Pancreas (tissue), 10 donors: ENCODE results near the gene SPPL2A. TPM values are rescaled to one million over a fixed set of nuclear protein-coding genes. Genes with fewer than 3 reads are reported as not detected.

Experiments used
- ATAC-seq, 4 donors: fragments of 200-7000 bp; cut with Tn5 transposase; one replicate each; pipeline versions ENCODE4 v1.8.0 to v1.9.1; 2020; ENCODE audit warnings: mild to moderate bottlenecking in 4 of 4, moderate library complexity in 4 of 4
- DNase-seq, 6 donors: peaks; one replicate each; pipeline ENCODE4 v3.0.0-alpha.2; 2020
- FAIRE-seq: peaks from 2 replicates; lab custom pipeline; 2012; peaks lifted over from hg19 to GRCh38; lab: Jason Lieb, UNC
- H3K27ac ChIP-seq, 4 donors: fragments of 200-600 bp; sonication (generic); 1 replicate in 3 of 4; 2 replicates in 1 of 4; pipeline versions ENCODE4 v1.5.0 to v1.8.0; 2020
- H3K27me3 ChIP-seq, 4 donors: fragments of 200-600 bp; one replicate each; pipeline ENCODE4 v1.8.0; 2021
- H3K36me3 ChIP-seq, 3 donors: fragments of 200-600 bp; sonication (generic) in 1 of 3; one replicate each; pipeline versions ENCODE4 v1.5.0 to v1.8.0; 2020 to 2021
- H3K4me1 ChIP-seq, 3 donors: fragments of 200-600 bp; one replicate each; pipeline ENCODE4 v1.8.0; 2021
- H3K4me3 ChIP-seq, 4 donors: fragments of 200-600 bp; sonication (generic) in 2 of 4; one replicate each; pipeline versions ENCODE4 v1.5.0 to v1.8.0; 2020 to 2021
- H3K9me3 ChIP-seq, 4 donors: fragments of 200-600 bp; one replicate each; pipeline ENCODE4 v1.8.0; 2021
- CTCF ChIP-seq, 4 donors: fragments of 200-600 bp; sonication (generic) in 3 of 4; IDR thresholded peaks; one replicate each; pipeline versions ENCODE4 v1.5.0 to v1.8.0; 2021; ENCODE audit warnings: antibody characterized with exemption in 4 of 4
- WGBS, 2 donors: extraction: QIAGEN DNeasy Blood & Tissue Kit; methylation state at CpG; one replicate each; pipeline ENCODE4 v1.1.7; 2013; 5-methylcytosine and 5-hydroxymethylcytosine counted together
- intact Hi-C, 3 donors: fragments of 100-400 bp; cut with DNase I; formaldehyde crosslinking; loops; one replicate each; pipeline versions ENCODE4 v1.11.1 to v1.14.2; 2022
- polyA plus RNA-seq, 2 donors: library from polyadenylated mRNA; stranded (reverse); fragments of 200-250 nt; gene quantifications; one replicate each; pipeline ENCODE4 v1.2.3, GENCODE V29; 2013
- total RNA-seq, 6 donors: library from RNA; stranded (reverse); fragmentation: NEBNext Ultra II Directional in 4 of 6; extraction: Animal tissue kit (Norgen Biotek cat#: 25700) in 4 of 6; gene quantifications; one replicate each; pipeline versions ENCODE4 v1.2.1 to v1.2.4, GENCODE V29; 2021 to 2023
- donor health status: healthy with polysubstance abuse.
- donor health status: DM: no; HTN: no; CAD: no; lungs with moderate emphysema.
- donor health status: DM: no; HTN: no; CAD: no.
- donor health status: control.
- donor health status: control.
- donor health status: Bipolar disorder and iron deficiency.
- donor health status: DM: yes; HTN: yes; CAD: no.
- donor health status: DM: no; HTN: no; CAD: no.
- donor health status: DM: no; HTN: no; CAD: no.
- donor health status: DM: yes; HTN: yes; CAD: no.

SPPL2A gene
- total and polyA plus RNA-seq, 8 donors, result 29.8 to 64.4 (median 45.2) TPM

GRCh38 chr15:50712018-50712417 is 53.5 kb downstream of the SPPL2A start:
- DNase-seq, result no peak
- ATAC-seq, result no peak
- intact Hi-C loops, result no loop called here

GRCh38 chr15:50710585-50710984 is 54.9 kb downstream of the SPPL2A start:
- FAIRE-seq (no peak), ATAC-seq (no peak), DNase-seq (no peak)
- intact Hi-C loops, result no loop called here
- H3K9me3 ChIP-seq, result no peaks in the 10 kb centered on the region
- no peak overlapping the region for H3K4me3 ChIP-seq
- no peaks in the 10 kb centered on the region for H3K4me1 ChIP-seq
- H3K27ac ChIP-seq, result no peak overlapping the region
- H3K36me3 ChIP-seq, result no peaks in the 10 kb centered on the region
- TF ChIP-seq CTCF (IDR thresholded peaks at IDR 0.05), result no peak
- H3K27me3 ChIP-seq, result no peaks in the 10 kb centered on the region

More at GRCh38 chr15:50712018-50712417, 53.5 kb downstream of the SPPL2A start:
- Histone ChIP-seq H3K9me3 (no peaks in the 10 kb centered on the region), H3K4me3 (no peak overlapping the region), H3K4me1 (no peaks in the 10 kb centered on the region), H3K27ac (no peak overlapping the region), H3K36me3 (no peaks in the 10 kb centered on the region), H3K27me3 (no peaks in the 10 kb centered on the region)
- 84 to 87% methylated on average over 3 of the region's 3 CpGs for WGBS, 2 donors
- no peak for TF ChIP-seq CTCF (IDR thresholded peaks at IDR 0.05)
- FAIRE-seq, result no peak

GRCh38 chr15:50707878-50708427 is 57.6 kb downstream of the SPPL2A start:
- no peaks in the 10 kb centered on the region for H3K36me3 ChIP-seq
- DNase-seq, result no peak
- no peak for TF ChIP-seq CTCF (IDR thresholded peaks at IDR 0.05)
- H3K27ac ChIP-seq, result no peak overlapping the region
- H3K4me1 ChIP-seq, result no peaks in the 10 kb centered on the region
- 88 to 91% methylated on average over 3 of the region's 3 CpGs for WGBS, 2 donors
- ATAC-seq, result no peak
- no peaks in the 10 kb centered on the region for H3K27me3 ChIP-seq
- H3K9me3 ChIP-seq, result no peaks in the 10 kb centered on the region
- no peak for FAIRE-seq
- intact Hi-C loops, result no loop called here
- no peak overlapping the region for H3K4me3 ChIP-seq

- TF ChIP-seq CTCF (IDR thresholded peaks at IDR 0.05), result no peak
- Histone ChIP-seq H3K36me3 (no peaks in the 10 kb centered on the region), H3K4me1 (no peaks in the 10 kb centered on the region), H3K27me3 (no peaks in the 10 kb centered on the region), H3K4me3 (no peak overlapping the region), H3K9me3 (no peaks in the 10 kb centered on the region), H3K27ac (no peak overlapping the region)
- intact Hi-C loops, result no loop called here
- DNase-seq (no peak), ATAC-seq (no peak), FAIRE-seq (no peak)
- 87 to 95% methylated on average over 1 of the region's 1 CpG for WGBS, 2 donors
Measured at GRCh38 chr15:50702762-50703334, 62.7 kb downstream of the SPPL2A start.

- H3K4me3 ChIP-seq, result no peak overlapping the region
- ATAC-seq (no peak), FAIRE-seq (no peak), DNase-seq (no peak)
- no peaks in the 10 kb centered on the region for H3K4me1 ChIP-seq
- no peak for TF ChIP-seq CTCF (IDR thresholded peaks at IDR 0.05)
- WGBS, 2 donors, result 85 to 86% methylated on average over 8 of the region's 8 CpGs
- H3K9me3 ChIP-seq, result no peaks in the 10 kb centered on the region
- no peaks in the 10 kb centered on the region for H3K36me3 ChIP-seq
- intact Hi-C loops, result no loop called here
- H3K27ac ChIP-seq, result no peak overlapping the region
- H3K27me3 ChIP-seq, result no peaks in the 10 kb centered on the region
Measured at GRCh38 chr15:50698101-50698500, 67.4 kb downstream of the SPPL2A start.
